MCF 10A (cell line): ENCODE results near the gene NR2F2. TPM values are rescaled to one million over a fixed set of nuclear protein-coding genes. Genes with fewer than 3 reads are reported as not detected.

Experiments used
- BruUV-seq: library from RNA; stranded (reverse); fragments of 400-500 nt; replicated peaks from 2 replicates; lab custom pipeline; 2021; lab: Mats Ljungman, UMichigan
- CTCF ChIA-PET: fragments of 300-600 bp; sonication (Branson Sonifier 250); formaldehyde crosslinking; extraction: SDS; loops from one replicate; lab custom pipeline; 2021; ENCODE audit warnings: antibody characterized with exemption, inconsistent platforms; lab: Yijun Ruan, JAX
- POLR2A ChIA-PET: fragments of 300-600, 350-650 bp; sonication (Branson Sonifier 250); formaldehyde crosslinking; extraction: SDS; loops from one replicate; lab custom pipeline; 2020; ENCODE audit warnings: antibody characterized with exemption, inconsistent platforms; lab: Yijun Ruan, JAX
- DNase-seq: peaks from one replicate; pipeline ENCODE4 v3.0.0-alpha.2; 2018; ENCODE audit not compliant: unreplicated experiment
- H3K27ac Mint-ChIP-seq: one replicate; pipeline ENCODE4 v1.8.0; 2022; ENCODE audit warnings: mild to moderate bottlenecking, low read depth, mixed read lengths; ENCODE audit not compliant: unreplicated experiment
- H3K27me3 Mint-ChIP-seq: one replicate; pipeline ENCODE4 v1.8.0; 2022; ENCODE audit warnings: mixed read lengths; ENCODE audit not compliant: insufficient read depth, unreplicated experiment
- H3K36me3 Mint-ChIP-seq: one replicate; pipeline ENCODE4 v1.8.0; 2022; ENCODE audit warnings: mild to moderate bottlenecking, moderate library complexity, mixed read lengths; ENCODE audit not compliant: insufficient read depth, unreplicated experiment
- H3K4me1 Mint-ChIP-seq: one replicate; pipeline ENCODE4 v1.8.0; 2022; ENCODE audit warnings: mixed read lengths; ENCODE audit not compliant: insufficient read depth, unreplicated experiment
- H3K4me3 Mint-ChIP-seq: one replicate; pipeline ENCODE4 v1.8.0; 2022; ENCODE audit warnings: mild to moderate bottlenecking, moderate library complexity, mixed read lengths; ENCODE audit not compliant: unreplicated experiment
- H3K9me3 Mint-ChIP-seq: one replicate; pipeline ENCODE4 v1.8.0; 2022; ENCODE audit warnings: mixed read lengths; ENCODE audit not compliant: unreplicated experiment
- intact Hi-C: fragments of 100-400 bp; cut with micrococcal nuclease; formaldehyde crosslinking; loops from 2 replicates; pipeline ENCODE4 v1.14.1; 2022
- total RNA-seq: library from RNA; stranded (reverse); gene quantifications from 2 replicates; pipeline ENCODE4 v1.2.3, GENCODE V29; 2022
- TF ChIP-seq, protein P1 (sequence below): fragments of 200-600 bp; IDR thresholded peaks from one replicate; pipeline ENCODE4 v1.8.0; 2022; ENCODE audit warnings: antibody characterized with exemption, mild to moderate bottlenecking; ENCODE audit not compliant: unreplicated experiment

Gene NR2F2
- total RNA-seq, 1 experiment from 2014 or later: 10.9 TPM

DNA sequence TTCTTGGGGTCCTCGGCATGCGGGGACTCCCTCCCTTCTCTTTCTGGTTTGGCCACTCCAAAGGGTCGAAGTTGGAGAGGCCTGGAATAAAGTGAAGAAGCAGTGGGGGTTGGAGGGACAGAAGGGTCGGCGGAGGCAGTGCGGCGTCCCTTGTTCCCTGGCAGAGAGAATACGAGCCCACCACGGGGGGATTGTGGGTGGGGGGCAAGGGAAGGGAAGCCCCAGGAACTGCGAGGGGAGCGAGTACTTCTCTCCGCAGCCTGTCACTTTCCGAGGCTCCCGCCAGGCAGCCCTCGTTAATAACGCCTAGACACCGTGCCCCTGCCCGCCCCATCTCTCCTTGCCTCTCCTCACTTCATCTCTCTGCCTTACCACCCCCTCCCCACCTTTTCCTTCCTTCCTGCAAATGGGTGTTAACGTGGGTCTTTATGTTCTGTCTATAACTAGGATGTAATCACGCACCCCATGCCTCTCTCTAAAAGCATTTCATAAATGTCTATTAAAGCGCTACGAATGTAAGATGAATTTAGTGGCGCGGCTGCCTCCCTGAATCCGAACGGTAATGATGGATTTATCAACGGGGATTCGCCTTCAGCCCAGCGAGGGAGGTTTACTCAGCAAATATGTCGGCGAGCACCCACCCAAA lies 13.7 kb downstream of the NR2F2 start:
- no peak for DNase-seq
- POLR2A ChIA-PET: interaction anchor here (0.7 kb wide), 1 partner anchor 361 kb away, joined by 3 read pairs; no protein-coding TSS in a partner anchor
- Mint-ChIP-seq H3K9me3 (no peaks in the 10 kb centered on the region), H3K36me3 (peaks cover 9% of the 10 kb centered on the region), H3K4me1 (peaks cover 9% of the 10 kb centered on the region), H3K27ac (no peak overlapping the region), H3K27me3 (no peaks in the 10 kb centered on the region), H3K4me3 (no peak overlapping the region)
- CTCF ChIA-PET: interaction anchor here (0.6 to 1.1 kb wide), 4 partner anchors 16 to 1085 kb away, joined by 3 to 5 read pairs (median 4); no protein-coding TSS in a partner anchor
- TF ChIP-seq, protein P1, sequence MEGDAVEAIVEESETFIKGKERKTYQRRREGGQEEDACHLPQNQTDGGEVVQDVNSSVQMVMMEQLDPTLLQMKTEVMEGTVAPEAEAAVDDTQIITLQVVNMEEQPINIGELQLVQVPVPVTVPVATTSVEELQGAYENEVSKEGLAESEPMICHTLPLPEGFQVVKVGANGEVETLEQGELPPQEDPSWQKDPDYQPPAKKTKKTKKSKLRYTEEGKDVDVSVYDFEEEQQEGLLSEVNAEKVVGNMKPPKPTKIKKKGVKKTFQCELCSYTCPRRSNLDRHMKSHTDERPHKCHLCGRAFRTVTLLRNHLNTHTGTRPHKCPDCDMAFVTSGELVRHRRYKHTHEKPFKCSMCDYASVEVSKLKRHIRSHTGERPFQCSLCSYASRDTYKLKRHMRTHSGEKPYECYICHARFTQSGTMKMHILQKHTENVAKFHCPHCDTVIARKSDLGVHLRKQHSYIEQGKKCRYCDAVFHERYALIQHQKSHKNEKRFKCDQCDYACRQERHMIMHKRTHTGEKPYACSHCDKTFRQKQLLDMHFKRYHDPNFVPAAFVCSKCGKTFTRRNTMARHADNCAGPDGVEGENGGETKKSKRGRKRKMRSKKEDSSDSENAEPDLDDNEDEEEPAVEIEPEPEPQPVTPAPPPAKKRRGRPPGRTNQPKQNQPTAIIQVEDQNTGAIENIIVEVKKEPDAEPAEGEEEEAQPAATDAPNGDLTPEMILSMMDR: no peak
- intact Hi-C loops: no loop called here
- no TSS peak for BruUV-seq

- DNase-seq: no peak
- H3K27ac Mint-ChIP-seq: no peak overlapping the region
- peaks cover 9% of the 10 kb centered on the region for H3K4me1 Mint-ChIP-seq
- BruUV-seq: no TSS peak
- POLR2A ChIA-PET: interaction anchor here (0.7 kb wide), 2 partner anchors 360 to 554 kb away, joined by 3 read pairs; no protein-coding TSS in a partner anchor
- no peak overlapping the region for H3K4me3 Mint-ChIP-seq
- intact Hi-C loops: loop anchor here (1.0 to 5.0 kb wide), 2 partner anchors 1086 to 1318 kb away; no protein-coding TSS in a partner anchor
- H3K9me3 Mint-ChIP-seq: no peaks in the 10 kb centered on the region
- no peaks in the 10 kb centered on the region for H3K27me3 Mint-ChIP-seq
- CTCF ChIA-PET: interaction anchor here (0.6 to 1.2 kb wide), 6 partner anchors 13 to 1086 kb away, joined by 3 to 5 read pairs (median 4); no protein-coding TSS in a partner anchor
- TF ChIP-seq, protein P1: no peak
- H3K36me3 Mint-ChIP-seq: peaks cover 9% of the 10 kb centered on the region
Measured at GRCh38 chr15:96344706-96345559, 14.4 kb downstream of the NR2F2 start.

DNA sequence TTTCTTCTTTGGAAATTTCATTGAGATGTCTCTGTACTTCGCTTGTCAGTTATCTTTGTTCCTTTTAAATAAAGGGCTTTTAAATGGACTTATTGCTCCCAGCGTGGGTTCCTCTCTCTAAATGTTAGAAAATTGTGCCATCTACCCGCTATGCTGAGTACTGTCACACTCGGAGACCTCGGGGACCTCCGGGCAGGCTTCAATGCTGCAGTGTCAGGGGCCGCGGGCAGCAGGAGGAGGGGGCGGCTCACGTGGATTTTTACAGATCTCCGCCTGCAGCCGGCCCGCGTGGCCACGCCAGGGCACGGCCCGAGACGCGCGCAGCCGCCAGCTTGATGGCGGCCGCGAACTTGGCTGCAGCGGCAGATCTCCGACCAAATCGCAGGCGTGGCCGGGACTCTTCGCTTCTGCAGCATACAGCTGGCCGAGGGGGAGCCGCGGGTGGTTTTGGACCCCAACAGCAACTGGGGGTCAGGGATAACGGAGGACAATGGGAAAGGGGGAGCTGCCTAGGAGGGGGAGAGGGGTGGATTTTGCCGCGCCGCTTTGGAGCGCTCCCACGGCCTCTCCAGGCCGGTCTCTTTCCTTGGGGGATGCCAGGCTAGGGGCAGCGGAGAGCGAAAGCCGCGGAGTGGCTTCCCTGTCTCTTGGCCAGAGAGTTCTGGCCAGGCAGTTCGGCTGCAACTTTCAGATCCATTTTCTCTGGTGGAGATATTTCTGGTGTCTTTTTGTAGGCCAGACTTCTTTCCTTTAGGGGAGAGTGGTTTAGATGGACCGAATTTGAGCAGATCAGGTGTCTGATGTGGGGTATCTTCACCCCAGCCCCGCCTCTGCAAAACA lies 15.3 kb downstream of the NR2F2 start:
- Mint-ChIP-seq H3K27ac (no peak overlapping the region), H3K4me1 (peaks cover 9% of the 10 kb centered on the region), H3K4me3 (no peak overlapping the region), H3K9me3 (no peaks in the 10 kb centered on the region), H3K36me3 (peaks cover 9% of the 10 kb centered on the region), H3K27me3 (no peaks in the 10 kb centered on the region)
- ChIA-PET CTCF (interaction anchor here (0.6 to 1.2 kb wide), 8 partner anchors 9 to 1676 kb away, joined by 3 to 4 read pairs (median 3); no protein-coding TSS in a partner anchor), POLR2A (interaction anchor here (0.7 kb wide), 1 partner anchor 555 kb away, joined by 3 read pairs; no protein-coding TSS in a partner anchor)
- intact Hi-C loops: loop anchor here (1.0 to 5.0 kb wide), 2 partner anchors 1086 to 1318 kb away; no protein-coding TSS in a partner anchor
- peak; percentile 23 for DNase-seq
- no TSS peak for BruUV-seq
- TF ChIP-seq, protein P1: peak; percentile 48
